Chondrocyte (in vitro differentiated cells): ENCODE results near the gene LCN2. TPM values are rescaled to one million over a fixed set of nuclear protein-coding genes. Genes with fewer than 3 reads are reported as not detected.

Source experiments
- DNase-seq: peaks from one replicate; pipeline ENCODE4 v3.0.0; 2021; ENCODE audit warnings: mixed read lengths, low spot score
- H3K27ac Mint-ChIP-seq: one replicate; pipeline ENCODE4 v1.8.0; 2021; ENCODE audit warnings: mild to moderate bottlenecking, moderate library complexity, mixed read lengths; ENCODE audit not compliant: unreplicated experiment
- H3K27me3 Mint-ChIP-seq: 2 replicates; pipeline ENCODE4 v1.8.0; 2021; ENCODE audit warnings: low read depth, mixed read lengths
- H3K36me3 Mint-ChIP-seq: 2 replicates; pipeline ENCODE4 v1.8.0; 2021; ENCODE audit warnings: low read depth, mixed read lengths
- H3K4me1 Mint-ChIP-seq: 2 replicates; pipeline ENCODE4 v1.8.0; 2021; ENCODE audit warnings: low read depth, mild to moderate bottlenecking, mixed read lengths
- H3K4me3 Mint-ChIP-seq: one replicate; pipeline ENCODE4 v1.8.0; 2021; ENCODE audit warnings: mild to moderate bottlenecking, moderate library complexity, mixed read lengths; ENCODE audit not compliant: unreplicated experiment
- H3K9me3 Mint-ChIP-seq: 2 replicates; pipeline ENCODE4 v1.8.0; 2021; ENCODE audit warnings: low read depth, mixed read lengths
- CTCF ChIP-seq: fragments of 200-600 bp; sonication (generic); IDR thresholded peaks from 2 replicates; pipeline ENCODE4 v1.5.0; 2021; ENCODE audit warnings: antibody characterized with exemption, mild to moderate bottlenecking, moderate library complexity
- total RNA-seq: library from RNA; stranded (reverse); gene quantifications from 3 replicates; pipeline ENCODE4 v1.2.1, GENCODE V29; 2021

LCN2 gene
- total RNA-seq, 1 donor from 2014 or later: not detected

DNA sequence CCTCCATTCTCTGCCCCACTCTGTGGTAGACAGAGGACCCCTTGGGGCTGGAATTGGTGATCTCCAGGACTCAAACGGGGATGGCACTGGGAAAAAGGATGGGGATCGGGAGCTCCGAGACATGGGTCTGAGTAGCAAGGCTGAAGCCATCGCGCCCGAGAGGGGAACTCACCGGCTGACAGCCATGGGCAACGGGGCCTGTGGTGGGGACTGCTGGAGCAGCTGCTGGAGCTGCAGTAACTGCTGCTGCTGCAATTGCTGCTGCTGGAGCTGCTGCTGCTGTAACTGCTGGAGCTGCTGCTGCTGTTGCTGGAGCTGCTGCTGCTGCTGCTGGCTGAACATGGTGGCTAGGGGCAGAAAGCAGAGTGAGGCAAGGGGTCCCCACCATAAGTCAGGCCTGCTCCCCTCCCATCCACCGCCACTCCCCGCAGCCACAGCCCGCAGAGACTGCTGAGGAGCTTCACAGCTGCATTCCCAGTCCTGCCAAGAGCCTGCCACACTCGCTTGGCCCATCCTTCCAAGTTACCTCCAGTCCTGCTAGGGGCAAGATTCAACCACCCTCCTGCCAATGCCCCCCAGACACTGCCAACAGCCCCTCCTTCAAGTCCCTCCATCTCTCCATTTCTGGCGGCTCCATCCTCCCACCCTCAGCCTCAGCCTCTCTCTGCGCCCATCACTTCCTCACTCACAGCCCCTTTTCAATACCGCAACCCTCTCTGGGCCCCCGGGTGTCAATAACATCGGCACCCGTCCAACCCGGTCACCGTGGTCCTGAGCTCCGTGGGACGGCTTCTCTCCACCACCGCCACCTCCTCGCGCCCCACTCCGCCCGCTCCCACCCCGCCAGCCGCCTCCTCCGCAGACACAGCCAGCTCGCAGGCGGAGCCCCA lies 41.5 kb downstream of the LCN2 start:
- Mint-ChIP-seq H3K27me3 (no peaks in the 10 kb centered on the region), H3K9me3 (no peaks in the 10 kb centered on the region), H3K27ac (peak overlapping the region; percentile 93), H3K4me1 (peaks cover 29% of the 10 kb centered on the region), H3K36me3 (peaks cover 12% of the 10 kb centered on the region), H3K4me3 (peak overlapping the region; percentile 100)
- TF ChIP-seq CTCF: no peak
- no peak for DNase-seq

GRCh38 chr9:128191406-128192046 lies 42.3 kb downstream of the LCN2 start, which contains the start of gene CIZ1:
CIZ1 (minus strand) TSS chr9:128191572; CDS start chr9:128190857, 715 bp downstream.
- H3K4me3 Mint-ChIP-seq: peak within 1 kb of the TSS; percentile 100
- H3K36me3 Mint-ChIP-seq: peaks cover 11% of the 10 kb centered on the region
- peak within 1 kb of the TSS; percentile 93 for H3K27ac Mint-ChIP-seq
- peak; percentile 95 for TF ChIP-seq CTCF
- H3K4me1 Mint-ChIP-seq: peaks cover 29% of the 10 kb centered on the region
- DNase-seq: no peak
- H3K27me3 Mint-ChIP-seq: no peaks in the 10 kb centered on the region
- H3K9me3 Mint-ChIP-seq: no peaks in the 10 kb centered on the region

GRCh38 chr9:128192601-128193371 lies 43.5 kb downstream of the LCN2 start:
- Mint-ChIP-seq H3K36me3 (peaks cover 9% of the 10 kb centered on the region), H3K9me3 (no peaks in the 10 kb centered on the region), H3K4me1 (peaks cover 29% of the 10 kb centered on the region), H3K4me3 (no peak overlapping the region), H3K27me3 (no peaks in the 10 kb centered on the region), H3K27ac (no peak overlapping the region)
- no peak for DNase-seq
- no peak for TF ChIP-seq CTCF

GRCh38 chr9:128193469-128194096 lies 44.3 kb downstream of the LCN2 start:
- H3K9me3 Mint-ChIP-seq: no peaks in the 10 kb centered on the region
- H3K4me1 Mint-ChIP-seq: peaks cover 23% of the 10 kb centered on the region
- no peak for DNase-seq
- H3K27me3 Mint-ChIP-seq: no peaks in the 10 kb centered on the region
- no peak for TF ChIP-seq CTCF
- H3K4me3 Mint-ChIP-seq: no peak overlapping the region
- no peak overlapping the region for H3K27ac Mint-ChIP-seq
- H3K36me3 Mint-ChIP-seq: peaks cover 6% of the 10 kb centered on the region
